ENCODE data around the gene PPP2R5A. TPM values are rescaled to one million over a fixed set of nuclear protein-coding genes. Genes with fewer than 3 reads are reported as not detected.

PPP2R5A gene
- polyA plus RNA-seq, 1 experiment, result 10.2 TPM

GRCh38 chr1:212256369-212256768, 28.8 kb upstream of the PPP2R5A start:
- DNase-seq (ENCODE audit: low read depth), result no peak
- POLR2A ChIA-PET, result interaction anchor here (0.5 kb wide), 1 partner anchor 58 kb away, joined by 7 read pairs; no protein-coding TSS in a partner anchor
- CTCF ChIA-PET, result interaction anchor here (1.4 kb wide), 1 partner anchor 20 kb away, joined by 3 read pairs; no protein-coding TSS in a partner anchor
- TF ChIP-seq CTCF (IDR thresholded peaks at IDR 0.05; ENCODE audit: insufficient read depth, low read depth, low read length), result no peak
- Histone ChIP-seq H3K4me3 (ENCODE audit: low read depth, low read length) (no peak overlapping the region), H3K27me3 (ENCODE audit: control insufficient read depth, insufficient read depth, low read length) (peaks cover 2% of the 10 kb centered on the region; the same call in 1 of the 2 replicates), H3K36me3 (ENCODE audit: control insufficient read depth, insufficient read depth, low read length) (no peaks in the 10 kb centered on the region)

- H3K36me3 ChIP-seq (ENCODE audit: control insufficient read depth, insufficient read depth, low read length), result no peaks in the 10 kb centered on the region
- H3K27me3 ChIP-seq (ENCODE audit: control insufficient read depth, insufficient read depth, low read length), result no peaks in the 10 kb centered on the region
- no peak overlapping the region for H3K4me3 ChIP-seq (ENCODE audit: low read depth, low read length)
- DNase-seq (ENCODE audit: low read depth), result no peak
- no peak for TF ChIP-seq CTCF (IDR thresholded peaks at IDR 0.05; ENCODE audit: insufficient read depth, low read depth, low read length)
- POLR2A ChIA-PET, result no interaction called here
- CTCF ChIA-PET, result interaction anchor here (1.4 kb wide), 1 partner anchor 222 kb away, joined by 3 read pairs; the partner anchor contains the start of genes DTL and INTS7
Measured at GRCh38 chr1:212257157-212257556, 28.1 kb upstream of the PPP2R5A start.

DNA sequence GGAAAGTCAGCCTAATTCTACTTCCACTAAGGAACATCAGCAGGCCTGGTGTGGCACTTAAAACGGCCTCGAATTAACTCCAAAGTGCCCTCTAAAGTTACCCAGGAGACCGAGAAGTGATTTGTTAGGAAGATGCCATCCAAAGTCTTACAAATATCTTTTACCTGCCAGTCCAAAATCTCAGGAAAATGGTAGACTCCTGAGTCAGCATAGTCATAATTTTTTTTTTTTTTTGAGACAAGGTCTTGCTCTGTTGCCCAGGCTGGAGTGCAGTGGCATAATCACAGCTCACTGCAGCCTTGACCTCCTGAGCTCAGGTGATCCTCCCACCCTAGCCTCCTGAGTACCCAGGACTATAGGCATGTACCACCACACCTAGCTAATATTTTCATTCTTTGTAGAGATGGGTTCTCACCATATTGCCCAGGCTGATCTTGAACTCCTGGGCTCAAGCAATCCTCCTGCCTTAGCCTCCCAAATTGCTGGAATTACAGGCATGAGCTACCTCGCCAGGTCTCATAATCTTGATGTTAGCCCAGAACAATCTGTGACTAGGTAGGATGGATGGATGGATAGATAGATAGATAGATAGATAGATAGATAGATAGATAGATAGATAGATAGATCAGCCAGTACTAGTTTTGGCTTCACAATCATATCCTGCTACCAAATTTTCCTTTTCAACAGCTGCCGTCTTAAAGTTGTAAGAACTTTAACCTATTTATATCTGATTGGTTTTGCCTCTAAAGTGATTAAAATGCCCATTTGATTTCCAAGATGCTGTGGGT, 25.3 kb upstream of the PPP2R5A start:
- ChIA-PET CTCF (interaction anchor here (1.0 kb wide), 1 partner anchor 35 kb away, joined by 3 read pairs; no protein-coding TSS in a partner anchor), POLR2A (interaction anchor here (0.7 kb wide), 1 partner anchor 118 kb away, joined by 12 read pairs; no protein-coding TSS in a partner anchor)
- no peaks in the 10 kb centered on the region for H3K27me3 ChIP-seq (ENCODE audit: control insufficient read depth, insufficient read depth, low read length)
- no peak overlapping the region for H3K4me3 ChIP-seq (ENCODE audit: low read depth, low read length)
- H3K36me3 ChIP-seq (ENCODE audit: control insufficient read depth, insufficient read depth, low read length), result no peaks in the 10 kb centered on the region
- no peak for TF ChIP-seq CTCF (IDR thresholded peaks at IDR 0.05; ENCODE audit: insufficient read depth, low read depth, low read length)
- no peak for DNase-seq (ENCODE audit: low read depth)

- Histone ChIP-seq H3K27me3 (ENCODE audit: control insufficient read depth, insufficient read depth, low read length) (no peaks in the 10 kb centered on the region), H3K36me3 (ENCODE audit: control insufficient read depth, insufficient read depth, low read length) (no peaks in the 10 kb centered on the region), H3K4me3 (ENCODE audit: low read depth, low read length) (no peak overlapping the region)
- no peak for DNase-seq (ENCODE audit: low read depth)
- ChIA-PET POLR2A (interaction anchor here (0.7 kb wide), 1 partner anchor 119 kb away, joined by 12 read pairs; no protein-coding TSS in a partner anchor), CTCF (no interaction called here)
- TF ChIP-seq CTCF (IDR thresholded peaks at IDR 0.05; ENCODE audit: insufficient read depth, low read depth, low read length), result no peak
Measured at GRCh38 chr1:212260557-212261355, 24.5 kb upstream of the PPP2R5A start.

DNA sequence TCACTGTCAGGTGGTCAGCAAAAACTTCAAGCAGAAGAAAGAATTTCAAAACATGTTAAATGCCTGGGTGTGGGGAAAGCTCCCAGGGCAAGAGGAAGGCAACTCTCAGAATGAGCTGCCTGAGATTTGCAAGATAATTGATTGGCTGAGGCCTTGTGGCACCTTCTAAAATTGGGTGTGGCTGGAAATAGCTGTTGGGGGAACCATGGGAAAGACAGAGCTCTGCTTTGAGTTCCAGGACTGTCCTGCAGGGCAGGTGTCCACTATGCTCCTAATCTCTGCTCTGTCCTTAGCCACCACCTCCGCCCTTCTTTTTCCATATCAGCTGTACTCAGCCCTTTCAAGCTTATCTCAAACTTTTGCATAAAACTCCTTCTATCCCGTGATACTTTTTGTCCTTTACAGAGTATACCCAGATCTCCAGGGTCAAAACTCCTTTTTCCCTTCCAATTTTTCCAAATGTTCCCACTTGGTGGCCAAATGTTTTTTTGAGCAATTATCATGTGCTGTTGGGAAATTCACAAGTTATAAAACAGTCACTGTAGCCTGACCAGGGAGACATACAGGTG, 23.8 kb upstream of the PPP2R5A start:
- TF ChIP-seq CTCF (IDR thresholded peaks at IDR 0.05; ENCODE audit: insufficient read depth, low read depth, low read length), result no peak
- Histone ChIP-seq H3K4me3 (ENCODE audit: low read depth, low read length) (no peak overlapping the region), H3K27me3 (ENCODE audit: control insufficient read depth, insufficient read depth, low read length) (no peaks in the 10 kb centered on the region), H3K36me3 (ENCODE audit: control insufficient read depth, insufficient read depth, low read length) (no peaks in the 10 kb centered on the region)
- ChIA-PET CTCF (no interaction called here), POLR2A (no interaction called here)
- DNase-seq (ENCODE audit: low read depth), result no peak

Measured in BJ (cell line).